IMR-90 (cell line): Measurements from ENCODE around the gene ZNF653.
A peak's percentile ranks its signal among the peaks of the same experiment; 100 is the strongest.

ENCODE experiments used
- CEBPB ChIP-seq: IDR thresholded peaks from 2 replicates; pipeline ENCODE4 v1.6.1; 2012; ENCODE audit warnings: low read depth, low read length, improper control_type of control experiment
- CTCF ChIP-seq: conservative IDR thresholded peaks from 2 replicates; pipeline ENCODE4 v1.5.1; 2012; ENCODE audit warnings: mild to moderate bottlenecking, low read depth, low read length, improper control_type of control experiment
- ELK1 ChIP-seq: fragments of 150-350 bp; IDR thresholded peaks from 2 replicates; pipeline ENCODE4 v1.6.1; 2016; ENCODE audit warnings: low read depth, mild to moderate bottlenecking, low read length, moderate library complexity, borderline replicate concordance
- MAZ ChIP-seq: IDR thresholded peaks from 2 replicates; pipeline ENCODE4 v1.6.1; 2012; ENCODE audit warnings: low read depth, mild to moderate bottlenecking, low read length, improper control_type of control experiment, moderate library complexity, borderline replicate concordance
- POLR2A ChIP-seq: IDR thresholded peaks from 2 replicates; pipeline ENCODE4 v1.6.1; 2012; ENCODE audit warnings: mild to moderate bottlenecking, low read depth, low read length
- RAD21 ChIP-seq: IDR thresholded peaks from 2 replicates; pipeline ENCODE4 v1.6.1; 2012; ENCODE audit warnings: low read length, improper control_type of control experiment
- TF ChIP-seq, protein P1 (sequence below): fragments of 150-350 bp; IDR thresholded peaks from 2 replicates; pipeline ENCODE4 v1.6.1; 2017; ENCODE audit warnings: mild to moderate bottlenecking, antibody characterized with exemption, low read length, low read depth

DNA sequence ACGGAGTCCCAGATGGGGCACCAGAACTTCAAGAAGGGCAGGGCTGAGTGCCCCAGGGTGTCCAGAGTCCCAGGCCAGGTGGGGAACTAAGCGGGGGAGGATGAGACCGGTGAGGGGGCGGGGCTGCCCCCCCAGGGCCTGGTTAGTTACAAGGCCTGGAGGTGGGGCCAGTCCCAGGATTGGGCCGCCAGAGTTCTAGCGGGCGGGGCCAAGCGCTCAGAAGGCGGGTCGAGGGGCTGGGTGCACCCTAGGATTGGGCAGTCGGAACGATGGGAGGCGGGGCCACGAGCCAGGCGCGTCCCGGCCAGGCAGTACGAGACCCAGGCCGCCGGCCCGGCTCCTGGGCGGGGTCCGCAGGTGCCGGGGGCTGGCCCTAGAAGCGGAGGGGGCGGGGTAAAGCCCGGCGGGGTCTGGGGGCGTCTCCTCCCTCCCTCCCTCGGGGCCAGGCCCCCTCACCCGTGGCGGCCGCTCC lies 571 bp downstream of the ZNF653 start:
- TF ChIP-seq CTCF (no peak), RAD21 (no peak), CEBPB (no peak), MAZ (peak; percentile 83), POLR2A (no peak), ELK1 (no peak)
- TF ChIP-seq, protein P1, sequence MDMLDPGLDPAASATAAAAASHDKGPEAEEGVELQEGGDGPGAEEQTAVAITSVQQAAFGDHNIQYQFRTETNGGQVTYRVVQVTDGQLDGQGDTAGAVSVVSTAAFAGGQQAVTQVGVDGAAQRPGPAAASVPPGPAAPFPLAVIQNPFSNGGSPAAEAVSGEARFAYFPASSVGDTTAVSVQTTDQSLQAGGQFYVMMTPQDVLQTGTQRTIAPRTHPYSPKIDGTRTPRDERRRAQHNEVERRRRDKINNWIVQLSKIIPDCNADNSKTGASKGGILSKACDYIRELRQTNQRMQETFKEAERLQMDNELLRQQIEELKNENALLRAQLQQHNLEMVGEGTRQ = no peak
